GM19397 (cell line): ENCODE results near the gene MLPH.
"Not testable (repeated sequence)": the region's sequence is repeated elsewhere in the genome, so short reads cannot be mapped to it uniquely, and the experiment has no call there.

Experiments
- ATAC-seq: cut with Tn5 transposase; IDR thresholded peaks from one replicate; pipeline ENCODE4 v1.9.1; 2021; ENCODE audit warnings: mild to moderate bottlenecking, moderate library complexity; ENCODE audit not compliant: unreplicated experiment

The MLPH gene

DNA sequence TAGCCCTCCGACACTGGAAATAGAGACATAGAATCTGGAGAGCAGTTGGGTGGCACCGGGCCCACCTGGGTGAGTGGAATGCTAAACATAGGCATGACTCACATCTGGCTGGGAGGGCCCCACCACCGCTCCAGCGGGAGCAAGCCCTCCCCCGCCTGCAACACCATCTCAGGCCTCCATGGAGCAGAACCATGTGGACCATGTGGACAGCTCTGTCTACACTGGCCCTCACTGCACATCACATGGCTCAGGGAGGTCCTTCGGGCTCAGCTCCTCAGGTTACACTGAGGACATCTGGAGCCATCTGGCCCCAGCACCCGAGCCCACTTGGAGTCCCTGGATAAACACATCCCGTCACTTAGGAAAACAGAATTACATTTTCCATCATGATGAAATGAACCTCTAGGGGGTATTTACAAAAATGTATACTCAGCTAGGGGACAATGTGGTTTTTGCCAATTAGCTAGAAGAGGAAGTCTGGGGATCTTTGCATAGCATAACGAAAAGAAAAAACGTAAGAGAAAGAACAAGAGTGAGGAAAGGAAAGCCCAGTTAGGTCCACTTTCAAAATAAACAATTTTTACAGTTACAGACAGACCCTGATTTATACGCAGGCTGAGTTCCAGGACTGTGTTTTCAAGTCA, 30.7 kb upstream of the MLPH start:
- no peak for ATAC-seq

DNA sequence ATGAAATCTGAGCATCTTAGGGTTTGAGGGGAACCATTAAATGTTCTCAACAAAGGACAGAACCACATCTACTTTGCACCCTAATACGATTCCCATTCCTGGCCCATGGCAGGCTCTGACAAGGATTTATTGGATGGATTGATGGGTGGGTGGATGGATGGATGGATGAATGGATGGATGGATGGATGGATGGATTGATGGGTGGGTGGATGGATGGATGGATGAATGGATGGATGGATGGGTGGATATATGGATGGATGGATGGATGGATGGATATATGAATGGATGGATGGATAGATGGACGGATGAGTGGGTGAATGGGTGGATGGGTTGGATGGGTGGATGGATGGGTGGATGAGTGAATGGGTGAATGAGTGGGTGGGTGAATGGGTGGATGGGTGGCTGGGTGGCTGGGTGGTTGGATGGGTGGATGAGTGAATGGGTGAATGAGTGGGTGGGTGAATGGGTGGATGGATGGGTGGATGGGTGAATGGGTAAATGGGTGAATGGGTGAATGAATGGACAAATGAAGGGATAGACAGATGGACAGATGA, 29.6 kb upstream of the MLPH start:
- no peak for ATAC-seq

DNA sequence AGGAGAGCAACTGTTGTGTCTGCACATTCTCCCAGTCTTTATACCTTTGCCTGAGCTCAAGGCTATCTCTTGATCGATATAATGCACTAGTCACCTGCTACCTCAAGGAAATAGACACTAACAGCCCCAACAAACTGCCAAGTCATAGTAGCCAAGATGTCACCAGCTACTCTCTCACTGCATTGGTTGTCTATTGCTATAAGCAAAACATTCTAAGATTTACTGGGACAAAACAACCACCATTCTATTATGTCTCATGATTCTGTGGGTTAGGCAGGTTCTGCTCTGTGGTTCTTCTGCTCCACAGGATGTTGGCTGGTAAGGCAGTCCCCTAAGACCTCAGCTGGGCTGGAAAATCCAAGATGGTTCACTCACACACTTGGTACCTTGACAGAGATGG, 28.5 kb upstream of the MLPH start:
- ATAC-seq, result no peak

DNA sequence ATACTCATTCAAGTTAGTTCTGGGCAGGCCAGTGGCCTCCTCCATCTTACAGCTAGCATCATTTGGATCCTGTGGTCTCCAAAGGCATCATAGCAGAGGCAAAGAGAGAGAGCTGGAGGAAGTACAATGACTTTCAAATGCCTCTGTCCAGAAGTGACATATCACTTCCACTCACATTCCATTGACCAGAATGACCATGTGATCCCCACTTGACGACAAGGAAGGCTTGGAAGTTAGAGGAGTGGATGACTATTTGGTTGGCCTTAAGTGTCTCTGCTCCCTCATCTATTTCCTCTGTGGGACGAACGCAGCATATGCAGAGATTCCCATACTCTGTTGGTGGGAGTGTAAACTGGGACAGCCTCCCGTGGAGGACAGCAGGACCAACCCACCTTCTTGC, 27.8 kb upstream of the MLPH start:
- no peak for ATAC-seq

DNA sequence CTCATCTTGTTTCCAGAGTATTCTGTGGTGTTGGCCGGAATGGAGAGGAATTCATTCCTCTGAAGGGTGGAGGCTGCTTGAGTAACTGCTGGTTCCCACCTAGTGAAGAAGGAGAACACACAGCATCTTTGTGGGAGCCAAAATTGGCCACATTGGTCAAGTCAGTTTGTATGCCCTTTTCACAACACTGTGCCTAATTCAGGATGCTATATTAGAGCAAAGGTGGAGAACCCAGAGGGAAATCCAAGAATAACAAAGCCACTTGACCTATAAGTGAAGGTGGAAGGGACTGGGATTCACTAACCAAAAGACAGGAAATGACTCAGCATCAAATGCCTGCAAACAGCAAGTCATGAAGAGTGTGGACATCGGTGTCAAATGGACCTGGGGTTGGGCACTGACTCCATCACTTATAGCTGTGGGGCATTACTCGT, 27.3 kb upstream of the MLPH start:
- no peak for ATAC-seq

DNA sequence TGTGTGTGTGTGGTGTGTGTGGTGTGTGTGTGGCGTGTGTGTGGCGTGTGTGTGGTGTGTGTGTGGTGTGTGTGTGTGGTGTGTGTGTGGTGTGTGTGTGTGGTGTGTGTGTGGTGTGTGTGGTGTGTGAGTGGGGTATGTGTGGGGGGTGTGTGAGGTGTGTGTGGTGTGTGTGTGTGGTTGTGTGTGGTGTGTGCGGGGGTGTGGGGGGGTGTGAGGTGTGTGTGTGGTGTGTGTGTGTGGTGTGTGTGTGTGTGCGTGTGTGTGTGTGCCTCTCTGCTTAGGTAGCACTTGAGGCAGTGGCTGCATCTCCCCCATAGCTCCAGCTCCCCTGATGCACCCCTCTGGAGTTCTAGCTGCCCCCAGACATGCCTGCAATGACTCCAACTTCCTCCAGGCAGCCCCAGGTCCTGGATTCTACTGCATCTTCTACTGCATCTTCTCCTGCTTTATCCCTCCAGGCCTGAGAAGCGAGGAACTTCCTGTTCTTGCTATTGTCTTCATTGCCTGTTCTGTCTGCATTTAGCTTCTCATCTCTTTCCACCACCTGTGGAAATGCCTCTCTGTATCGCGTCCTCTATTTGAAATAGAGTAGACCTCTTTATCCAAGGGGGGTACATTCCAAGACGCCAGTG, 22.2 kb upstream of the MLPH start:
- no peak for ATAC-seq

DNA sequence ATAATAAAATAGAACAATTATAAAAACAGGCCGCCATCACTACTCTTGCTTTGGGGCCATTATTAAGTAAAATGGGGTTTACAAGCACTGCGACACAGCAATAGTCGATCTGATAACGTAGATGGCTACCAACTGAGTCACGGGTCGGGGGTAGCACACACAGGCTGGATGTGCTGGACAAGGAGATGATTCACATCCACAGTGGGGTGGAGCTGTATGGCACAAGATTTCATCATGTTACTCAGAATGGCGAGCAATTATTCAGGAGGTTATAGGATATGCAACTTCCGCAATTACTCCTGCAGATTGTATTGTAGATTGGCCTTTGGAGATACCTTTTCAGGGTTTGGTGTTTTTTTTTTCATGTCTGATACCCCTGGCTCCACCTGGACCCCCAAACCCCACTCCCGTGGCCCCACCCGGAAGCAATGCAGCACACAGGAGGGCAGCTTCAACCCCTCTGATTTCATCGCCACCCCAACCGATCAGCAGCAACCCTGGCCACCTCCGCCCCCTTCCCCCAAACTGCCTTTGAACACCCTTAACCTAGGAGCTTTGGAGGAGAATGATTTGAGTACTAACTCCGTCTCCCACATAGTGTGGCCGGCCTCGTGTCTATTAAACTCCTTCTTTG, 21.4 kb upstream of the MLPH start:
- no peak for ATAC-seq

DNA sequence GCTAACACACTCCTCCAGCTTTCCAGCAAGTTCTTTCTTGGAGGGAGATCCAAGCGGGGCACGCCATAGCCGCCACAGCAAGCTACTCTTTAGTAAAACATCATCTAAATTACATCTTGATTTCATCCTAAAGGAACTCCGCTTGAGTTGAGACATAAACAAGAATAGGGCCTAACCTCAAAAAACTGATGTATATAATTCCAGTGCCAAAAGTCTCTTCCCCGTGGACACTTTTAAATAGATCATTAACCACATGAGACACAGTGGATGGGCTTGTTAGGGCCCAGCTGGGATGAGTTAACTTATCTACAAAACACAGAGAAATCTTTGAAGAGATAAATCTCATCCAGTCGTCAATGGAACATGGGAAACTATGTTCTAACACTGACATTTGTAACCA, 20.8 kb upstream of the MLPH start:
- ATAC-seq, result no peak

- no peak for ATAC-seq
Measured at GRCh38 chr2:237467447-237468179, 19.4 kb upstream of the MLPH start.

- not testable (repeated sequence) for ATAC-seq
Measured at GRCh38 chr2:237469410-237469809, 17.6 kb upstream of the MLPH start.

GRCh38 chr2:237469849-237470248, 17.2 kb upstream of the MLPH start:
- ATAC-seq, result no peak

GRCh38 chr2:237470914-237471313, 16.1 kb upstream of the MLPH start:
- ATAC-seq, result no peak

GRCh38 chr2:237471438-237472186, 15.4 kb upstream of the MLPH start:
- ATAC-seq, result no peak

- no peak for ATAC-seq
Measured at GRCh38 chr2:237472187-237472712, 14.8 kb upstream of the MLPH start.

GRCh38 chr2:237472909-237473877, 13.9 kb upstream of the MLPH start:
- no peak for ATAC-seq

- no peak for ATAC-seq
Measured at GRCh38 chr2:237473878-237474441, 13.1 kb upstream of the MLPH start.

DNA sequence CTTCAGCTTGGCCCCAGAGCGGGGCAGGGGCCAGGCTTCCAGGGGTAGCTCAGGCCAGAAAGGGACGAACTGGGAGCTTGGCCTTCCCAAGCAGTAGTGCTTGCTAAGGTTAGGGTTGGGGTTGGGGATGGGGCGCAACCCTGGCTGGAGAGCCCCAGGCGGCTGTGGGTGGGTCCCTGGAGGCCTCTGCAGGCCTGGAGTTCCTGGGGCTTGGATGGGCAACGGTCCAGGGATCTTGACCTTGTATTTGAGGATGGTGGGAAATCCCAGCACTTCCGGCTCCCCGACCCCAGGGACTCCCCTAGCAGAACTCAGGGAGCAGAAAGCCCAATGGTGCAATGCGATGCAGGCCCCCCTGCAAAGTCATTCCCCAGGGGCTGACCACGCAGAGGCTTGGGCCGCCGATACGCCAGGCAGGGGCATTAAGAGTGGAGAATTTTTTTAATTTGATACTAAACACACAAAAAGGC, 12.6 kb upstream of the MLPH start:
- no peak for ATAC-seq

DNA sequence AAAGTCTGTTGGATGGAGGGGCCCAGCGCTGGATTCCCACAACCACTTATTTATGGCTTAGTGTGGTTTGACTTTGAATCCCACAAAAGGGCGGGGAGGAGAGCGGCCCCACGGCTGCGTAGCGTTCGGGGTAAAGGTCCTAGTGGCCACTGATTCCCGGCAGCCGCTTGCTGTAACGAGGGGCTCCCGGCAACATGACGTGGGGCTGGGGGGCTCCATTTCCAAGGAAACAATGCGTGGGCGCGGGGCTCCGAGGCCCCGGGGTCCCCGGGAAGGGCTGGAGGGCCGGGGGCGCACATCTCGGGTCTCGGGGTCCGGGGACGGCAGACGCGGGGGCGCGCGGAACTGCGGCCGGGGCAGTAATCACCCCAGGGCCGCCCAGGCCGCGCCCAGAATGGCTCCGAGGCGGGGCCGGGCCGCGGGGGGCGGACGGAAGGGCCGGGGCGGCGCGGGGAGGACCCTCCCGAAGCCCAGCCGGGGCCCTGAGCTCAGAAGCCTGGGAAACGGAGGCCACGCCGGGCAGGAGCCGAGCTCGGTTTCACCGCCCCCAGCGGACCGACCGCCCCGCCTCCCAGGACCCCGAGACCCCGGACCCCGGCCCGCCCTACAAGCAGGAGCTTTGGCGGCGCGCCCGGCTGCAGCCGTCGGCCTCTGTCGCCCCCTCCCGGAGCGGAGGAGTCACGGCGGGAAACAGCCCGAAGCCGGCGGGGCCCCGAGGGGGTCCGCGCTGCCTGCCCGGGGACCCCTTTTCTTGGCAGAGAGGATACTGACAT, 11.9 kb upstream of the MLPH start:
- peak; percentile 87 for ATAC-seq
